Left kidney (tissue), 2 donors: Measurements from ENCODE around the gene APOL3. TPM values are rescaled to one million over a fixed set of nuclear protein-coding genes. Genes with fewer than 3 reads are reported as not detected.
"Not testable (repeated sequence)": the region's sequence is repeated elsewhere in the genome, so short reads cannot be mapped to it uniquely, and the experiment has no call there.

Experiments
- DNase-seq: peaks from one replicate; pipeline ENCODE4 v3.0.0-alpha.2; 2013
- polyA plus RNA-seq: library from polyadenylated mRNA; unstranded; fragments of 120-200 nt; gene quantifications from one replicate; pipeline ENCODE4 v1.2.1, GENCODE V29; 2013; ENCODE audit not compliant: insufficient read length

Gene APOL3
- polyA plus RNA-seq, 1 donor, result 15.7 TPM

DNA sequence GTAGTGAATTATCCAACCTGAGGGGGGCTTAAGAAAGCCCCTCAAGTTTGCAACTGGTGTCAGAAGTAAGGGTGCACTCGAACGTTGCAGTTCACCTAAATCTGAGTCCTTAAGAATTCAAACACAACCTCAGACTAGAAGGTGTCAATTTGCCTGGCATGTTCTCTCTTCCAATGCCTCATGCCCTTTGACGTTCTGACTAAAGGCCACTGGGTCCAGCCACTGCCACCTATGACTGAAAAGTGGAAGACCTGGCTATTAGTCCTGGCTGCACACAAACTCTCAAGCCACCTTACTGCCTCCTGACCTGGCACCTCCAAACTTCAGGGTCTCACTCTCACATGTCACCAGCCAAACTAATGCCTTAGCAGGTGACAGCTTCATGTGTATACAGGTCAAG, 33.0 kb upstream of the APOL3 start:
- no peak for DNase-seq

DNA sequence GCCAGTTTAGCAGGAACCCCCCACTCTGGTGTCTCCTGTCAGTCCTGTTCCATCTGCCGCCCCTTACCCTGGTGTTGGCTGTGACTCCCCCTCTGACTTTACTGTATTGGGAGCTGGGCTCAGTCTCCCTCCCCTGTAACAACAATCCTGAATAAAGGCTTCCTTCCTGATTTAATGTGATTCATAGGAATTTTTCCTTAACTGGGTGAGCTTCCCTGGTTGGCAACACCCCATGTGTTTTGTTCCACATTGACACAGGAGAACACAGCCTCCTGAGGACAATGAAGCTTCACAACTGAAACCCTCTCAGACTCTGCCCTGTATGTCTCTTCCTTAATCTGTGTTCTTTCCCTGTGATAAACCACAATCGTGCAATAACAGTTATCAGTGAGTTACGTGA, 32.6 kb upstream of the APOL3 start:
- DNase-seq, result no peak

GRCh38 chr22:36192542-36192941, 32.0 kb upstream of the APOL3 start:
- DNase-seq, result no peak

DNA sequence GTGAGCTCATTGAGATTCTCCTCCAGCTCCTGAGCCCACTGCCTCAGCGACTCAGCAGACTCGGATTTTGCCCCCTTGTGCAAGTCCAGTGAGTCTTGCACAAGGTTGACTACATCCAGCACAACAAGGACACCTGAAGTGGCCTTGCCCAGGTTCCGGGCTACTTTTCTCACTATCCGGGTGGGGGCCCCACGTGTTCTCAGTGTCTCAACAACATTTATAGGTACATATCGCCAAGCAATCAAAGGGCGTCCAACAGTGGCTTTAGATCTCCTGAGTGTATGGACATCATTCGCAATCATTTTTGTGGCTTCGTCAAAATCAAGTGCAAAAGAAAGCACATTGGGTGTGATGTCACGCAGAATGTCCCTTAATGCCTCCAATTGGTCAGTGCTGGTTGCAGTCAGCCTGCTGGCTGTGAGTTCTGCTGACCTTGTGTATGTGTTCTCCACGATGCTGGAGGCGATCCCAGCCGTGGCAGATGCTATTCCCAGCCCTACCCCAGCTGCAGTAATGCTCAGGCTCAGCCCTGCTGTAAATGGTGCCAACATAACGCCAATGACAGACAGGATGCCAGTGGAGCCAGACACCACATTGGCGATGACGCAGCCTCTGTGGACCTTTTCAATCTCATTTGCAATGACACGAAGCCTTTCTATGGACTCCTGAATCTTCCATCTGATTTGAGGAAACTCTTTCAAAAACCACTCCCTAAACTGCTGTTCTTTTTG, 30.7 kb upstream of the APOL3 start:
- no peak for DNase-seq

DNA sequence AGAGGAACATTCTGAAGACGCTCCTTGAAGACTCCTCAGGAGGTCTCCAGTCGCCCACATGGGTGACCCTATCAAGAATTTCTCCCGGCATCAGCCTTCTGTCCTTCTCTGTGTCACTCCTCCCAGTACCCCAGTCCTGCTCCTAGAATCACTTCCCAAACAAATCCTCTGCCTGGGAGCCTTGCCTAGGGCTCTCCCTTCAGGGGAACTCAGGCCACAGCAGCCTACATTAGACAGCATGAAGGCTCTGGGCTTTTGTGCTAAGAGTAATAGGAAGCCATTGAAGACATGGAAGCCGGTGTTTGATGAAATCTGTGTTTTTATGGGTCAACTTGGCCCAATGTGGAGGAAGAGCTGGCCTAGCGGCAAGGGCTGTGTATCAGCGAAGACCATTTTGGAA, 27.3 kb upstream of the APOL3 start:
- not testable (repeated sequence) for DNase-seq

DNA sequence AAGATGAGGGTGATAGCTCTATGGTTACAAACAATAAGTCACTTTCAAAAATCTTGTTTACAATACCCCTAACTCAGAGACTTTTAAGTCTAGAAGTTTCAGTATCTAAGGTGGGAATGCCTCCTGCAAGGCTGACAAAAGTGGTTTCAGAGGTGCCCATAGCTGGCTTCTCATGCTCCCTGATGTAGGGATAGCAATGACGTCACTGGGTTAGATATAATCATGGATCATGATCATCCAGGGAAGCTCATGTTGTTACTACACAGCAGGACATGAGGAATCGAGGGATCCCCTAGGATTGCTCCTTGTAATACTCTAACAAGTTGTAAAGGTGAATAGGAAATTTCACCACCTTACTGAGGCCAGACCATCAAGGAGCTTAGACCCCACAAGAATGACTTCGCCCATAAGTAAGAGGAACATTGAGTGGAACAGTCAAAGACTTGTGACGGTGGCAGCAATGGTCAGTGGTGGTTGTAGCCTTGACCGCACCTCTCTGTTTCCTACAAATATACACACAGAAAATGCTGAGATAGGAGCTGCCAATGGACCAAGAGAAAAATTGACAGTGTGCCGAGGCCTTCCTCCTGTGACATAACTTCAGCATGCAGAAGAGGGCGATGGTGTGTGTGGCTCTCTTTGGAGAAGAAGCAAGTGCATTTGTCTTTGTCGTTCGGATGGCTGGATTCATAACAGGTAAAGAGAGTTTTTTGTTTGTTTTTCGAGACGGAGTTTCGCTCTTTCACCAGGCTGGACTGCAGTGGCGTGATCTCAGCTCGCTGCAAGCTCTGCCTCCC, 25.5 kb upstream of the APOL3 start:
- no peak for DNase-seq

DNA sequence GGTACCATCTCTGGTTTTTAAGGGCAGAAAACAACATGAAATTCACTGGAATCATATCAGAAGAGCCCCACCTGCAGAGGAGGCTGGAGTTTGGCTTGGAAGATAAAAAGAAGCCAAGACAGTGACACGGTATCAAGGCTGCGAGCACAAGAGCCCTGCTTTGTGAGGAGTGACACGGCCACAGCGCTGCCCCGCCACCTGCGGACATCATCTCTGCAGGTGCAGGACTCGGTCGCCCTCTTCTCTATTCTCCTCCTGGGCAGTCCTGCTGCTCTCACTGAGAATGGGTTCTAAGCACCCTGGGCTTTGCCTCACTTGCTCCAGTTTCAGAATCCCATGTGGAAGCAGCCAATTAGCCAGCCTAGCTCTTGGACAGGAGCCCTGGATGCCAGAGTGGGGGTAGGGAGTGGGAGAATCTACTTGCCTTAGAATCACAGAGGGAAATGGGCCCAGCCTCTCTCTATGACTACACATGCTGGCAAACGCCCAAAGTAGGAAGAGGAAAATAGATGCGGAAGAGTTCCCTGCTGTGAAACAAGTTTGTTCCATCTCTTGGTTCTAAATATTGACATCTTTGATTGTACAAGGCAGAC, 24.0 kb upstream of the APOL3 start:
- DNase-seq, result no peak

DNA sequence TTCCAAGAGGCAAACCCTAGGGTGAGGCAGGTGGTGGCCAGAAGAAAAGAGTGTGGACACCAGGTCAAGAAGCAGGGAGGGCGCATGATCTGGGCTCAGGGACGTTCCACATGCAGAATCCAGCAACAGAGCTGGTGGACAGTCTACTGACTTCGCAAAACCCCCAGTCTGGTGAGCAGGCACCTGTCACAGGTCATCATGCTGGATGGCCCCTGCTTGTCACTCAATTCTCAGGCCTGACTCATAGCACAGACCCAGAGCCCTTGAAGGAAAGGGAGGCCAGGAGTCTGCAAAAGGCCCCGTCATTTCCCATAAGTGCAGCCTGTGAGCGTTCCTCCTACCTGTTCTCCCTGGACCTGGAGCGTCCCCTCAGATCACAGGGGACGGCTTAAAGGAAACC, 22.9 kb upstream of the APOL3 start:
- DNase-seq, result no peak

- DNase-seq, result no peak
Observed at GRCh38 chr22:36182857-36183256, 22.3 kb upstream of the APOL3 start.

DNA sequence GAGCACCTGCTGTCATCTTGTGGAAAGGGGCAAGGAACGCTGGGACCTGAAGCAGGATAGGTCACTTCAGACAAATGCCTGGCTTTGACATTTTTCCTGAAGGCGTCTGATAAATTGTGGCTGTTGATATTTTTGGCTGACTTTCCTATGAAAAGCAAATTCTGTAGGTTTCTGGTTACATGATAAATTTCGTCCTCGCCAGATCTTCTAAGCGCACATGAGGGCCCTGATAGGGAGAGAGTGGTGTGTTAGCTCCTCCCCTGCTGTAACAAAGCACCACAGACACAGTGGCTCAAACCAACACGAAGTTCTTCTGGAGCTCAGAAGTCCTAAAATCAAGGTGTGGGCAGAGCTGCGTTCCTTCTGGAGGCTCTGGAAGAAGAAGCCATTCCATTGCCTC, 21.5 kb upstream of the APOL3 start:
- DNase-seq, result peak; percentile 39

DNA sequence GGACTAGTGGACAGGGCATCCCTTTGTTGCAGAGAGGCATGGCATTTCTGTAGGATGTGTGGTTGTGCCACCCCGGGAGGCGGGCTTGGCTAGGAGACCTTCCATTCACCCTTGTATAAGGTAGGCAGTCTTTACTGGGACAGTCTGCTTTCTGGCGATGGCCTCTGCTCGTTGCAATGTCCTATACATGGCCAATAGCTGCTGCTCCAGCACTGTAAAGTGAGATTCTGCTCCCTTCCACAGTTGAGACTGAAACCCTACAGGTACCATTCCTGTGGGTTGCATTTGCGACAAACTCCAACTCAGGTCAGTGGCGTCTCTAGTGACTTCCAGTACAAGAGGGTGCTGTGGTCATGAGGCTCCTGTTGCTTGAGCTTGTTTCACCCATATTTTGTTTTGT, 20.4 kb upstream of the APOL3 start:
- no peak for DNase-seq

DNA sequence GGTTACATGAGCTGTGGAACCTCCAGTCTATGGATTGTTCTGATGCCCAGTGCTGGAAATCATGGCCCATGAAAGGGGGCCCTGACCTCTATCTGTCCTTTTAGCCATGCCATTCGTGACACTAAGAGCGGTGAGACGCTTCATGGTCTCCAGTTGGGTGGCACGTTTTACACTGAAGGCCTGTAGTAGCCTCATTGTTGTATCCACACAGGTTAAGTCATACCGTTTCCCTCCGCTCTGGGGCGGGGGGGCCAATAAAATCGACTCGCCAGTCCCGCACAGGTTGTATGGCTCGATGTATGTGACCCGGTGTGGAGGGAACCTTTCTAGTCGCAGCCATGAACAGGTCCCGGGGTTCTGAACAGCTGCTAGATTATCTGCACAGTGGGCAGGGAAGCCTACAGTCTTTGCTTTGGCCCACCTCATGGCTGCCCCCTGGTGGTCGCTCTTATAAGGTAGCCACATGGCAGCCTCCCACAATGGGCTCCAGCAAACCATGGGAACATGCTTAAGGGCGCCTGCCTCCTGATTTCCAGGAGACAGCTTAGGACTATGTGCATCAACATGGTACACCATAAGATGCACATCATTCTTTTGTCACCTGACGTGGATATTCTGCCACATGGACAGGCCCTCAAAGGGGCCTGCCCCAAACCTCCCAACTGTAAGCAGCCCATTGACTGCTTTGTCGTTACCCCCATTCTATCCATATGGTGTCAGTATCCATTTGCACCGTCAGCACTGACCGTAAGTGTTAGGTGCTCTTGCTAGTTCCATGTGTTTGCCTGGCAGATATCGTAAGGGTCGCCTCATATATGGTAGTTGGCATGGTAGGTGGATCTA, 19.7 kb upstream of the APOL3 start:
- DNase-seq, result no peak

DNA sequence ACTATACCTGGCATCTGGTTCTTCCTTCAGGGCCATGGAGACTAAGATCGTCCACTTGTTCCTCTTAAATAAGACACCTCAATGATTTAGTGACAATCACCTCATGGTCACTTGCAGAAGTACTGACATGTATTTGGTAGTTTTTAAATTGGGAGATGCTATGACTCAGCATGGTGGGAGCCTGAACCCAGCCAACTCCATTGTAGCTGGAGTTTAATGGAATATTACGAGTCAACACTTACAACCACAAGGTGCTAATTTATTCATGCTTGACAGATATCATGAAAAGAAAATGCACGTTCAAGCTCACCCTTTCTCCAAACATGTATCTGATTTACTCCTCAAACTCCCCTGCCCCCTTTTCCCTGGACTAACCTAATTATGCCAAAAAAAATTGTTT, 16.6 kb upstream of the APOL3 start:
- no peak for DNase-seq

DNA sequence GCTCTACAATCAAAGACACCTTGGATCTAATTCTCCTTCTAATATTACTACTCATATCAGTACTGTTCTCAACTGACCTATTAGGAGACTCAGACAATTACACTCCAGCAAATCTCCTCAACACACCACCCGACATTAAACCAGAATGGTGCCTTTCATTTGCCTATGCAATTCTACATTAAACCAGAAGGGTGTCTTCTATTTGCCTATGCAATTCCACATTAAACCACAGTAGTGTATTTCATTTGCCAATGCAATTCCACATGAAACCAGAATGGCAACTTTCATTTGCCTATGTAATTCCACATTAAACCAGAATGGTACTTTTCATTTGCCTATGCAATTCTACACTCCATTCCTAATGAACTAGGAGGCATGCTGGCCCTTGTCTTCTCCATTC, 15.3 kb upstream of the APOL3 start:
- DNase-seq, result no peak

GRCh38 chr22:36171941-36172340, 11.4 kb upstream of the APOL3 start:
- DNase-seq, result no peak

GRCh38 chr22:36166518-36167220, 6.1 kb upstream of the APOL3 start:
- DNase-seq, result no peak

GRCh38 chr22:36166086-36166485, 5.5 kb upstream of the APOL3 start:
- no peak for DNase-seq

GRCh38 chr22:36165141-36165540, 4.6 kb upstream of the APOL3 start:
- no peak for DNase-seq

GRCh38 chr22:36164621-36165020, 4.1 kb upstream of the APOL3 start:
- DNase-seq, result no peak

GRCh38 chr22:36163497-36163896, 2.9 kb upstream of the APOL3 start:
- no peak for DNase-seq

- no peak for DNase-seq
Observed at GRCh38 chr22:36162127-36163034, 1.8 kb upstream of the APOL3 start.
